Tibial artery (tissue), 4 donors: Measurements from ENCODE around the gene FER.

Source experiments
- DNase-seq, 2 donors: peaks; one replicate each; pipeline ENCODE4 v3.0.0-alpha.2; 2019
- H3K27ac ChIP-seq, 2 donors: fragments of 200-600 bp; sonication (generic) in 1 of 2; 1 replicate in 1 of 2; 2 replicates in 1 of 2; pipeline ENCODE4 v1.5.1; 2018 to 2019; ENCODE audit warnings: mild to moderate bottlenecking in 1 of 2
- H3K27me3 ChIP-seq, 2 donors: fragments of 200-600 bp; sonication (generic) in 1 of 2; one replicate each; pipeline versions ENCODE4 v1.5.1 to v1.6.0; 2016 to 2019
- H3K36me3 ChIP-seq, 3 donors: fragments of 200-600 bp; sonication (generic) in 2 of 3; one replicate each; pipeline ENCODE4 v1.5.1; 2016 to 2019; ENCODE audit warnings: mild to moderate bottlenecking in 2 of 3
- H3K4me1 ChIP-seq, 4 donors: fragments of 200-600 bp; sonication (generic) in 2 of 4; 1 replicate in 3 of 4; 2 replicates in 1 of 4; pipeline ENCODE4 v1.5.1; 2016 to 2019
- H3K4me3 ChIP-seq, 2 donors: fragments of 200-600 bp; sonication (generic) in 1 of 2; 1 replicate in 1 of 2; 2 replicates in 1 of 2; pipeline ENCODE4 v1.5.1; 2018 to 2019; ENCODE audit warnings: mild to moderate bottlenecking in 2 of 2
- H3K9me3 ChIP-seq, 3 donors: fragments of 200-600 bp; sonication (generic) in 1 of 3; one replicate each; pipeline ENCODE4 v1.5.1; 2016 to 2019
- CTCF ChIP-seq, 2 experiments: fragments of 200-600 bp in 1 of 2; fragments of 450-650 bp in 1 of 2; IDR thresholded peaks; one replicate each; pipeline ENCODE4 v1.5.1; 2017 to 2019; ENCODE audit warnings: antibody characterized with exemption in 2 of 2, mild to moderate bottlenecking in 1 of 2, moderate library complexity in 1 of 2
- intact Hi-C: fragments of 100-400 bp; cut with DNase I; formaldehyde crosslinking; loops from one replicate; pipeline ENCODE4 v1.15.0; 2023; ENCODE audit warnings: low total_unique reads

FER gene

DNA sequence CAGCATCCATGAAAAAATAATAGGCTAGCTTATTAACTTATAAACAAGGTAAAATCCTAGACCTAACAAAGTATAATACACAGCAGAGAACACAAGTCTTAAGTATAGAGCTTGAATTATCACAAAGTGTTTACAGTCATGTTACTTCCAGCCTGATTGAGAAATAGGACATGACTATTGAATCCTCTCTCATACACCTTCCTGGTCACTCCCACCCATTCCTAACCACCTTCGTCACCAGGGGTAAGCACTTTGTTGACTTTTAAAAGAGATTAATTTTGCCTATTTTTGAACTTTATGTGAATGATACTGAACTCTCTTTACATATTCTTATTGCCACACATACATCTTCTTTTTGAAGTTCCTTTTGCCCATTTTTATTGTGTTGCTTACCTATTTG is 336.2 kb downstream of the FER start:
- no peak for DNase-seq
- H3K4me1 ChIP-seq = no peaks in the 10 kb centered on the region
- no peak overlapping the region for H3K4me3 ChIP-seq
- H3K27ac ChIP-seq = no peak overlapping the region
- H3K27me3 ChIP-seq = no peaks in the 10 kb centered on the region
- no peaks in the 10 kb centered on the region for H3K9me3 ChIP-seq
- H3K36me3 ChIP-seq = no peaks in the 10 kb centered on the region
- TF ChIP-seq CTCF (IDR thresholded peaks at IDR 0.05) = no peak
- intact Hi-C loops = no loop called here

DNA sequence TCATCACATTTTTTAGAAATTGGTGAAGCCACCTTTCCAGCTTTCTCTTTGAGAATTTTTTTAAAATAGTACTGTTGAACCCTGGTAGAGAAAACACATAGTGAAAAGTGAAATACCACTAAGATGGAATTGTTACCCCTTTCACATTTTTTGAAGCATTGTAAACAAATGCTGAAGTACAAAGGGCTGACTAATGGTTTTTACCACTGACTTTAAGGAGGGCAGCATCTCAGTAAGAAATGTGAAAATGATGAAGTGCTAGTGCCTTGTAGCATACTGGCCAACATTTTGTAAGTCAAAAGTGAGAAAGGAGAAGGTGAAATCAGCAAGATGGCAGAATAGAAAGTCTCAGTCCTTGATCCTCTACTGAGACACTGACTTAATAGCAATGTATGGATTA is 341.5 kb downstream of the FER start:
- no peak for TF ChIP-seq CTCF (IDR thresholded peaks at IDR 0.05)
- Histone ChIP-seq H3K36me3 (no peaks in the 10 kb centered on the region), H3K4me3 (no peak overlapping the region), H3K27ac (no peak overlapping the region), H3K9me3 (no peaks in the 10 kb centered on the region), H3K27me3 (no peaks in the 10 kb centered on the region), H3K4me1 (no peaks in the 10 kb centered on the region)
- intact Hi-C loops = no loop called here
- no peak for DNase-seq

DNA sequence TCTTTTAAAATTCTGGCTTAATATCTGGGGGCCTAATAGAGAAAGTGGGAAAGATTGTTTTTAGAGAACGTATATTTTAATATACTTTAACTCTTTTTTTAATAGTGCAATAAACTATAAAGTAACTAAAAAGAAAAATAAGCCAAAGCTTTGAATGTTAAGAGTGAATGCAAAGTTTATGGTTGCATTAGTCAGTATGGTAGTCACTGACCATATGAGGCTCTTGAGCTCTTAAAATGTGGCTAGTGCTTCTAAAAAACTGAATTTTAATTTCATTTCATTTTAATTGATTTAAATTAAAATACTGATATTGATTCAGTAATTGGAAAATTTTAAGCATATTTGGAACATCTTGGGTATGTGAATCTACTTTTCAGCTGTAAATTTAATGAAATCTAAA is 351.4 kb downstream of the FER start:
- Histone ChIP-seq H3K36me3 (no peaks in the 10 kb centered on the region), H3K4me1 (peaks cover 0 to 3% (median 0%) of the 10 kb centered on the region in 4 donors), H3K27ac (no peak overlapping the region), H3K9me3 (no peaks in the 10 kb centered on the region), H3K4me3 (no peak overlapping the region), H3K27me3 (no peaks in the 10 kb centered on the region)
- intact Hi-C loops = no loop called here
- no peak for DNase-seq
- no peak for TF ChIP-seq CTCF (IDR thresholded peaks at IDR 0.05)

DNA sequence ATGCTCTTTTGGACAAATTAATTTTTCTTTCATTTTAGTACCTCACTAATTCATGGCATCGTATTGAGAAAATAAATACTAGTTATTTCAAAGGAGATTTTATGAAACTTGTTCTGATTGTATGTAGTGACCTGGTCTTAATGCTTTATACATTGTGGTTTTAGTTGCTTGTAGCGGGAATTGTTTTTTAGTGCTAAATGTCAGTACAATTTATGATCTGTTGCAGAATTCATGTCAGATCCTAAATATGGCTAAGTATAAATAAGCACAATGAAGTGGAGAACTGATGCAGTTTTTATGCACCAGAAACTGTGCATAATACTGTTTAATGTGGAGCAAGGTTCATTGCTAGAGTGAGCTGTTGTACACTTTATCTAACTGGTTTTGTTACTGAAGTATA is 353.3 kb downstream of the FER start:
- Histone ChIP-seq H3K36me3 (no peaks in the 10 kb centered on the region), H3K9me3 (no peaks in the 10 kb centered on the region), H3K4me3 (no peak overlapping the region), H3K27ac (no peak overlapping the region), H3K4me1 (peaks cover 0 to 18% (median 7%) of the 10 kb centered on the region in 4 donors), H3K27me3 (no peaks in the 10 kb centered on the region)
- TF ChIP-seq CTCF (IDR thresholded peaks at IDR 0.05) = no peak
- DNase-seq = no peak
- intact Hi-C loops = no loop called here

DNA sequence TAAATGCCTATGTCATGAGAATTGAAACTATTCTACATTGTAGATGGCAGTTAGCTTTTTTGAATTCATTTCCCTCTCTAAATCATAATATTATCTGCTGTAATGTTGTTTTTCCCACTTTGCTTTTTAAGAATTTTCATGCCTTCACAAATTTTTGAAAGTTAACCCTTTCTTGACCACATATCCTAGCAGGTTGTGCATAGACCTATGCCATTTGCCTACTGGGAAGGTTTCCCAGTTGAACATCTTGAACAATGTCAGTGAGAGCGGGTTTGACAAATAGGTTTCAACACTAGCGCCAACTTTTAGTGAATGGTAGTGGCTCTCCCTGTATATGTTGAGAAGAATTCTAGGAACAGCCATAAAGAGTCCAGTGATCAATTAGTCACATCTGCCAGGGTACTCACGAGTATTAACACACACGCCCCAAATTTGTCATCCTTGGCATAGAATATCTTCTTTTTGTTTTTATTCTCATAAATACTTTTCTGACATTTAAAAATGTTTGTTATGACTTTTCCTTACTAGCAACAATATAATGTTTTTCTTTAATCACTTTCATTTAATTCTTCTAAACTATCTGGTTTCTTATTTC is 354.5 kb downstream of the FER start:
- no peaks in the 10 kb centered on the region for H3K9me3 ChIP-seq
- H3K4me1 ChIP-seq = peaks cover 0 to 25% (median 10%) of the 10 kb centered on the region in 4 donors
- H3K36me3 ChIP-seq = no peaks in the 10 kb centered on the region
- DNase-seq = no peak
- intact Hi-C loops = no loop called here
- no peak overlapping the region for H3K27ac ChIP-seq
- H3K4me3 ChIP-seq = no peak overlapping the region
- no peaks in the 10 kb centered on the region for H3K27me3 ChIP-seq
- no peak for TF ChIP-seq CTCF (IDR thresholded peaks at IDR 0.05)
